Mucosa of descending colon (tissue), 3 donors: ENCODE data around the gene SNRNP40. TPM values are rescaled to one million over a fixed set of nuclear protein-coding genes. Genes with fewer than 3 reads are reported as not detected.
"Not testable (repeated sequence)": the region's sequence is repeated elsewhere in the genome, so short reads cannot be mapped to it uniquely, and the experiment has no call there.

Experiments
- ATAC-seq: fragments of 200-7000 bp; cut with Tn5 transposase; one replicate; pipeline ENCODE4 v1.9.1; 2020; ENCODE audit warnings: mild to moderate bottlenecking, moderate library complexity
- DNase-seq, 3 donors: peaks; one replicate each; pipeline ENCODE4 v3.0.0-alpha.2; 2020
- H3K36me3 ChIP-seq: fragments of 200-600 bp; one replicate; pipeline ENCODE4 v1.8.0; 2021; ENCODE audit warnings: low read depth, mild to moderate bottlenecking
- H3K4me1 ChIP-seq: fragments of 200-600 bp; one replicate; pipeline ENCODE4 v1.8.0; 2021; ENCODE audit warnings: low read depth, mild to moderate bottlenecking
- H3K4me3 ChIP-seq: fragments of 200-600 bp; one replicate; pipeline ENCODE4 v1.8.0; 2021; ENCODE audit warnings: mild to moderate bottlenecking
- H3K9me3 ChIP-seq: fragments of 200-600 bp; one replicate; pipeline ENCODE4 v1.8.0; 2021; ENCODE audit warnings: mild to moderate bottlenecking
- CTCF ChIP-seq: fragments of 200-600 bp; IDR thresholded peaks from one replicate; pipeline ENCODE4 v1.8.0; 2022; ENCODE audit warnings: antibody characterized with exemption, mild to moderate bottlenecking
- intact Hi-C, 2 donors: fragments of 100-400 bp; cut with DNase I in 1 of 2; cut with micrococcal nuclease in 1 of 2; formaldehyde crosslinking; loops; one replicate each; pipeline versions ENCODE4 v1.11.0 to v1.11.1; 2022; cut with DNase I, micrococcal nuclease
- total RNA-seq, 3 donors: library from RNA; stranded (reverse); fragmentation: NEBNext Ultra II Directional in 2 of 3; extraction: Animal tissue kit (Norgen Biotek cat#: 25700) in 2 of 3; gene quantifications; one replicate each; pipeline versions ENCODE4 v1.2.1 to v1.2.4, GENCODE V29; 2021 to 2023
- donor health status: DM: no; HTN: no; CAD: no; lungs with moderate emphysema.
- donor health status: DM: no; HTN: no; CAD: no.
- donor health status: DM: no; HTN: yes; CAD: no.

SNRNP40 gene
- total RNA-seq, 3 donors from 2014 or later: 22.9 to 33.4 (median 29.5) TPM

- H3K4me1 ChIP-seq: peaks cover 17% of the 10 kb centered on the region
- no peak overlapping the region for H3K4me3 ChIP-seq
- no peaks in the 10 kb centered on the region for H3K36me3 ChIP-seq
- ATAC-seq (no peak), DNase-seq (no peak)
- H3K9me3 ChIP-seq: no peaks in the 10 kb centered on the region
- intact Hi-C loops: no loop called here
- TF ChIP-seq CTCF: no peak
Observed at GRCh38 chr1:31299365-31299764, 2.8 kb upstream of the SNRNP40 start.

GRCh38 chr1:31297277-31298247, 974 bp upstream of the SNRNP40 start:
- no peak for ATAC-seq
- Histone ChIP-seq H3K4me1 (peaks cover 17% of the 10 kb centered on the region), H3K36me3 (no peaks in the 10 kb centered on the region), H3K4me3 (peak overlapping the region; percentile 92), H3K9me3 (no peaks in the 10 kb centered on the region)
- intact Hi-C loops: no loop called here
- DNase-seq: peak in 1 of 3 donors; percentile 5
- TF ChIP-seq CTCF: no peak

GRCh38 chr1:31295874-31296485, 608 bp downstream of the SNRNP40 start:
- Histone ChIP-seq H3K36me3 (no peaks in the 10 kb centered on the region), H3K4me1 (peaks cover 17% of the 10 kb centered on the region), H3K9me3 (no peaks in the 10 kb centered on the region), H3K4me3 (peak overlapping the region; percentile 92)
- intact Hi-C loops: no loop called here
- no peak for TF ChIP-seq CTCF
- ATAC-seq (peak; percentile 3), DNase-seq (no peak)

GRCh38 chr1:31289021-31289420, 7.6 kb downstream of the SNRNP40 start:
- TF ChIP-seq CTCF: no peak
- intact Hi-C loops: no loop called here
- Histone ChIP-seq H3K9me3 (no peaks in the 10 kb centered on the region), H3K4me3 (no peak overlapping the region), H3K36me3 (peaks cover 9% of the 10 kb centered on the region), H3K4me1 (no peaks in the 10 kb centered on the region)
- DNase-seq (no peak), ATAC-seq (no peak)

GRCh38 chr1:31287791-31288190, 8.8 kb downstream of the SNRNP40 start:
- ATAC-seq, H3K4me3 ChIP-seq, intact Hi-C loops, DNase-seq, H3K4me1 ChIP-seq, H3K9me3 ChIP-seq, H3K36me3 ChIP-seq: not testable (repeated sequence)

GRCh38 chr1:31282426-31282825, 14.2 kb downstream of the SNRNP40 start:
- H3K9me3 ChIP-seq, DNase-seq, H3K4me3 ChIP-seq, H3K36me3 ChIP-seq, H3K4me1 ChIP-seq, ATAC-seq, intact Hi-C loops: not testable (repeated sequence)
